SK-N-MC (cell line): ENCODE measurements around the gene INSYN2B.
"Not testable (repeated sequence)": the region's sequence is repeated elsewhere in the genome, so short reads cannot be mapped to it uniquely, and the experiment has no call there.

Experiments
- DNase-seq: peaks from one replicate; pipeline ENCODE4 v3.0.0-alpha.2; 2011; ENCODE audit warnings: low read depth, low spot score
- H3K27ac ChIP-seq: fragments of 200-600 bp; sonication (generic); 2 replicates; pipeline ENCODE4 v1.5.1; 2016; ENCODE audit warnings: mixed run types
- H3K36me3 ChIP-seq: fragments of 200-600 bp; sonication (generic); 2 replicates; pipeline ENCODE4 v1.6.1; 2017; ENCODE audit warnings: antibody characterized with exemption, low read length, mixed read lengths; ENCODE audit not compliant: insufficient read depth
- H3K4me3 ChIP-seq: fragments of 200-600 bp; sonication (generic); 2 replicates; pipeline ENCODE4 v1.5.1; 2016
- H3K9ac ChIP-seq: fragments of 200-600 bp; sonication (generic); 2 replicates; pipeline ENCODE4 v1.8.0; 2017; ENCODE audit warnings: mixed run types, mixed read lengths; ENCODE audit not compliant: insufficient read length
- H3K9me3 ChIP-seq: fragments of 200-600 bp; sonication (generic); 2 replicates; pipeline ENCODE4 v1.6.1; 2017; ENCODE audit warnings: low read depth, mild to moderate bottlenecking, antibody characterized with exemption, low read length, moderate library complexity, mixed read lengths
- EZH2 ChIP-seq: fragments of 200-600 bp; sonication (generic); IDR thresholded peaks from one replicate; pipeline ENCODE4 v1.6.1; 2017; ENCODE audit warnings: antibody characterized with exemption
- FOXP2 ChIP-seq: optimal IDR thresholded peaks from 2 replicates; pipeline ENCODE3; 2011; ENCODE audit warnings: mild to moderate bottlenecking, moderate library complexity; ENCODE audit not compliant: insufficient read depth; ENCODE audit errors: extremely low read length, control extremely low read depth
- POLR2AphosphoS5 ChIP-seq: IDR thresholded peaks from 2 replicates; pipeline ENCODE4 v1.6.1; 2012; ENCODE audit warnings: mild to moderate bottlenecking, low read depth, low read length, borderline replicate concordance

INSYN2B gene

GRCh38 chr5:169838688-169839087, 141.6 kb downstream of the INSYN2B start:
- TF ChIP-seq EZH2 (no peak), POLR2AphosphoS5 (no peak), FOXP2 (no peak)
- Histone ChIP-seq H3K4me3 (no peak overlapping the region), H3K9ac (no peak overlapping the region), H3K36me3 (no peaks in the 10 kb centered on the region), H3K27ac (no peak overlapping the region), H3K9me3 (no peaks in the 10 kb centered on the region)
- no peak for DNase-seq

GRCh38 chr5:169837686-169838085, 142.6 kb downstream of the INSYN2B start:
- H3K27ac ChIP-seq: no peak overlapping the region
- no peaks in the 10 kb centered on the region for H3K36me3 ChIP-seq
- H3K9me3 ChIP-seq: no peaks in the 10 kb centered on the region
- DNase-seq: no peak
- TF ChIP-seq POLR2AphosphoS5: no peak
- no peak for TF ChIP-seq EZH2
- no peak overlapping the region for H3K4me3 ChIP-seq
- H3K9ac ChIP-seq: no peak overlapping the region

GRCh38 chr5:169836835-169837536, 143.3 kb downstream of the INSYN2B start:
- H3K27ac ChIP-seq: no peak overlapping the region
- no peak overlapping the region for H3K4me3 ChIP-seq
- H3K36me3 ChIP-seq: no peaks in the 10 kb centered on the region
- DNase-seq: no peak
- no peaks in the 10 kb centered on the region for H3K9me3 ChIP-seq
- H3K9ac ChIP-seq: no peak overlapping the region
- TF ChIP-seq FOXP2 (no peak), EZH2 (no peak), POLR2AphosphoS5 (no peak)

- not testable (repeated sequence) for H3K4me3 ChIP-seq, H3K9ac ChIP-seq, H3K36me3 ChIP-seq, DNase-seq, H3K27ac ChIP-seq, H3K9me3 ChIP-seq
Observed at GRCh38 chr5:169834540-169834939, 145.8 kb downstream of the INSYN2B start.

- H3K4me3 ChIP-seq, H3K9me3 ChIP-seq, H3K36me3 ChIP-seq, H3K9ac ChIP-seq, H3K27ac ChIP-seq, DNase-seq: not testable (repeated sequence)
Observed at GRCh38 chr5:169833681-169834292, 146.5 kb downstream of the INSYN2B start.

GRCh38 chr5:169832845-169833244, 147.4 kb downstream of the INSYN2B start:
- Histone ChIP-seq H3K27ac (no peak overlapping the region), H3K9me3 (no peaks in the 10 kb centered on the region), H3K4me3 (no peak overlapping the region), H3K9ac (no peak overlapping the region), H3K36me3 (no peaks in the 10 kb centered on the region)
- DNase-seq: no peak
- TF ChIP-seq FOXP2: no peak
- TF ChIP-seq EZH2: no peak
- TF ChIP-seq POLR2AphosphoS5: no peak

- H3K4me3 ChIP-seq: no peak overlapping the region
- no peak overlapping the region for H3K9ac ChIP-seq
- no peak for TF ChIP-seq EZH2
- DNase-seq: no peak
- no peaks in the 10 kb centered on the region for H3K9me3 ChIP-seq
- no peak overlapping the region for H3K27ac ChIP-seq
- no peaks in the 10 kb centered on the region for H3K36me3 ChIP-seq
Observed at GRCh38 chr5:169832304-169832703, 148.0 kb downstream of the INSYN2B start.

- DNase-seq: no peak
- Histone ChIP-seq H3K27ac (no peak overlapping the region), H3K4me3 (no peak overlapping the region), H3K9ac (no peak overlapping the region), H3K9me3 (no peaks in the 10 kb centered on the region), H3K36me3 (no peaks in the 10 kb centered on the region)
- no peak for TF ChIP-seq EZH2
- no peak for TF ChIP-seq FOXP2
Observed at GRCh38 chr5:169831331-169831730, 149.0 kb downstream of the INSYN2B start.

- Histone ChIP-seq H3K9ac (no peak overlapping the region), H3K27ac (no peak overlapping the region), H3K4me3 (no peak overlapping the region), H3K9me3 (no peaks in the 10 kb centered on the region), H3K36me3 (no peaks in the 10 kb centered on the region)
- no peak for DNase-seq
- TF ChIP-seq EZH2 (no peak), POLR2AphosphoS5 (no peak), FOXP2 (no peak)
Observed at GRCh38 chr5:169828385-169828784, 151.9 kb downstream of the INSYN2B start.
